ENCODE results near the gene RANBP9. TPM values are rescaled to one million over a fixed set of nuclear protein-coding genes. Genes with fewer than 3 reads are reported as not detected.

RANBP9 gene
- total RNA-seq, 1 donor from 2014 or later, result 64.7 TPM

DNA sequence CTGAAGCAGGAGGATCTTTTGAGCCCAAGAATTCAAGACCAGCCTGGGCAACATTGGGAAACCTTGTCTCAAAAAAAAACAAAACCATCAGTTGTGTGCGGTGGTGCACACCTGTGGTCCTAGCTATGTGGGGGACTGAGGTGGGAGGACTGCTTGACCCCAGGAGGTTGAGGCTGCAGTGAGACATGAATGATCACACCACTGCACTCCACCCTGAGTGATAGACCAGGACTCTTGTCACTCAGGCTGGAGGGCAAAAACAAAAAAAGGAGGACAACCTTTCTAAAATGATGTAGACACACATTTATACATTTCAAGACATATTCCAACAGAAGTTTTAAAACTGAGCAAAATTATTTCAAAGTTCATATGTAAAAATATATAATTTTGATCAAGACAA is 51.4 kb downstream of the RANBP9 start:
- Mint-ChIP-seq H3K4me1 (ENCODE audit: unreplicated experiment) (peaks cover 36% of the 10 kb centered on the region), H3K9me3 (ENCODE audit: unreplicated experiment) (no peaks in the 10 kb centered on the region), H3K4me3 (ENCODE audit: unreplicated experiment) (no peak overlapping the region), H3K27ac (ENCODE audit: unreplicated experiment) (peak overlapping the region; percentile 48), H3K27me3 (ENCODE audit: unreplicated experiment) (peaks cover 3% of the 10 kb centered on the region), H3K36me3 (ENCODE audit: low read depth, unreplicated experiment) (no peaks in the 10 kb centered on the region)
- TF ChIP-seq, protein P1, sequence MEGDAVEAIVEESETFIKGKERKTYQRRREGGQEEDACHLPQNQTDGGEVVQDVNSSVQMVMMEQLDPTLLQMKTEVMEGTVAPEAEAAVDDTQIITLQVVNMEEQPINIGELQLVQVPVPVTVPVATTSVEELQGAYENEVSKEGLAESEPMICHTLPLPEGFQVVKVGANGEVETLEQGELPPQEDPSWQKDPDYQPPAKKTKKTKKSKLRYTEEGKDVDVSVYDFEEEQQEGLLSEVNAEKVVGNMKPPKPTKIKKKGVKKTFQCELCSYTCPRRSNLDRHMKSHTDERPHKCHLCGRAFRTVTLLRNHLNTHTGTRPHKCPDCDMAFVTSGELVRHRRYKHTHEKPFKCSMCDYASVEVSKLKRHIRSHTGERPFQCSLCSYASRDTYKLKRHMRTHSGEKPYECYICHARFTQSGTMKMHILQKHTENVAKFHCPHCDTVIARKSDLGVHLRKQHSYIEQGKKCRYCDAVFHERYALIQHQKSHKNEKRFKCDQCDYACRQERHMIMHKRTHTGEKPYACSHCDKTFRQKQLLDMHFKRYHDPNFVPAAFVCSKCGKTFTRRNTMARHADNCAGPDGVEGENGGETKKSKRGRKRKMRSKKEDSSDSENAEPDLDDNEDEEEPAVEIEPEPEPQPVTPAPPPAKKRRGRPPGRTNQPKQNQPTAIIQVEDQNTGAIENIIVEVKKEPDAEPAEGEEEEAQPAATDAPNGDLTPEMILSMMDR (IDR thresholded peaks at IDR 0.05; ENCODE audit: unreplicated experiment), result no peak
- DNase-seq (ENCODE audit: low spot score), result no peak

DNA sequence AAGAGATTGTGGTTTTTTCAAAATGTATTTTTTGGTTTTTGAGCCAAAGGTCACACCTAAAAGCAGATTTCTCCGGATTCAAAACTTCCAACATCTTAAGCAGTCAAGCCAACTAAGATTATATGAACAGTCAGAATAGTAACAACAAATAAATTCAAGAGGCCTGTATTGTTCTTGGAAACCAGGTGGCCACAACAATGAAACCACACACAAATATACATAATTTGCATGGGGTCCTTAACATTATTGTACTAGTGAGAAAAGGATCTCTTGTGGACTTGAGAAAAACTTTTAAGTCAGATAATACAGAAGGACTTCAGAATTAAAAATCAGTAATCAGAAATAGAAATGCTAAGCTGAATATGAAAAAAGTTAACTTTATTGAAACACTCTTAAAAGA is 55.9 kb downstream of the RANBP9 start:
- H3K4me3 Mint-ChIP-seq (ENCODE audit: unreplicated experiment), result no peak overlapping the region
- no peak for DNase-seq (ENCODE audit: low spot score)
- no peaks in the 10 kb centered on the region for H3K9me3 Mint-ChIP-seq (ENCODE audit: unreplicated experiment)
- peak overlapping the region; percentile 31 for H3K27ac Mint-ChIP-seq (ENCODE audit: unreplicated experiment)
- TF ChIP-seq, protein P1 (IDR thresholded peaks at IDR 0.05; ENCODE audit: unreplicated experiment), result no peak
- H3K27me3 Mint-ChIP-seq (ENCODE audit: unreplicated experiment), result no peaks in the 10 kb centered on the region
- peaks cover 5% of the 10 kb centered on the region for H3K36me3 Mint-ChIP-seq (ENCODE audit: low read depth, unreplicated experiment)
- H3K4me1 Mint-ChIP-seq (ENCODE audit: unreplicated experiment), result peaks cover 3% of the 10 kb centered on the region

DNA sequence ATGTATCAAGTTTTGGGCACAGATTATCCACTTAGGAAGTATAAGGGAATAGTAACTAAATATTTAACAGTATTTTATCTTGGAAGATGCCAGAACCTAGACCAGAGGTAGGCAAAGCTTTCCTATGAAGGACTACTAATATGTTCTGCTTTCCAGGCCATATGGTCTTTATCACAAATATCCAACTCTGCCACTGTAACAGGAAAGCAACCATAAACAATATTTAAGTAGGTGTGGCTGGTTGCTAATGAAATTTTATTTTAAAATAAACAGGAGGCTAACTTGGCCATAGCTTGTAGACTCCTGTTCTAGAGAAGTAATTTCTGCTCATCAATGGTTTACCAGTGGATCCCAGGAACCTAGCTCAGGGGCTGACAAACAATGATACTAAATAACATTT is 57.1 kb downstream of the RANBP9 start:
- Mint-ChIP-seq H3K27ac (ENCODE audit: unreplicated experiment) (no peak overlapping the region), H3K36me3 (ENCODE audit: low read depth, unreplicated experiment) (peaks cover 5% of the 10 kb centered on the region), H3K4me1 (ENCODE audit: unreplicated experiment) (peaks cover 2% of the 10 kb centered on the region), H3K4me3 (ENCODE audit: unreplicated experiment) (no peak overlapping the region), H3K27me3 (ENCODE audit: unreplicated experiment) (no peaks in the 10 kb centered on the region), H3K9me3 (ENCODE audit: unreplicated experiment) (no peaks in the 10 kb centered on the region)
- no peak for DNase-seq (ENCODE audit: low spot score)
- TF ChIP-seq, protein P1 (IDR thresholded peaks at IDR 0.05; ENCODE audit: unreplicated experiment), result no peak

DNA sequence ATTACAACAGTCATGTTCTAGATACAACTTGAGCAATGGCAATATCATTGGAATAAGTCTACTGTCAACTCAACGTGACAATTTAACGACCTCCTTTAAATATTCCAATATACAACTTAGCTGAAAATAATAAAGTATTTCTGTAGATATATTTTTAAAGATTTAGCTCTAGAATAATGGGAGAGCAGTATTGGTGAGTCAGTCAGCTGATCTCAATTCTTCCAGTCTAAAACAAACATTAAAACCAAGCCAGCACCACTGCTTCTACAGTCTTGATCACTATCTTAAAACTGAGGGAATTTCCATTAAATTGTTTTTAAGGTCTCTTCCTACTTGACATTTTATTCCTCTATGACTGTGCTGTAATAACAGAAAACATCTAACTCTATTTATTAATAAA is 58.3 kb downstream of the RANBP9 start:
- no peak overlapping the region for H3K4me3 Mint-ChIP-seq (ENCODE audit: unreplicated experiment)
- no peak for DNase-seq (ENCODE audit: low spot score)
- no peaks in the 10 kb centered on the region for H3K9me3 Mint-ChIP-seq (ENCODE audit: unreplicated experiment)
- no peaks in the 10 kb centered on the region for H3K27me3 Mint-ChIP-seq (ENCODE audit: unreplicated experiment)
- H3K27ac Mint-ChIP-seq (ENCODE audit: unreplicated experiment), result no peak overlapping the region
- H3K4me1 Mint-ChIP-seq (ENCODE audit: unreplicated experiment), result peaks cover 4% of the 10 kb centered on the region
- TF ChIP-seq, protein P1 (IDR thresholded peaks at IDR 0.05; ENCODE audit: unreplicated experiment), result no peak
- H3K36me3 Mint-ChIP-seq (ENCODE audit: low read depth, unreplicated experiment), result peaks cover 5% of the 10 kb centered on the region

DNA sequence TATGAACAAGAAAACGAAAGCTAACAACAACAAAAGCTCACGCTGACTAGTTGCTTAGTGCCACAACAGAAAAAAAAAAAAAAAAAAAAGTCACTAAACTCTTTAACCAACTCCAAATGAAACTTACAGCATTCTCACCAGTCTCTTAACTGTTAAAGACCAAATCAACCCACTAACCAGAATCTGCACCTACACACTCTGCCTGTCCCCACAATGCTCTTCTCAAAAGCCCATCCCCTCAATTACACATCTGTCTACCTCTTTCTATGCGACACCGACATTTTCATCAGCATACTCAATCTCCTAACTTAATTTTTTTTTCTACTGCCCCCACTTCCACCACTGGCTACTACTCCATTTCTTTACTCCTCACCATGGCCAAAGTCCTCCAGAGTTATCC is 62.2 kb downstream of the RANBP9 start:
- no peak overlapping the region for H3K27ac Mint-ChIP-seq (ENCODE audit: unreplicated experiment)
- no peak overlapping the region for H3K4me3 Mint-ChIP-seq (ENCODE audit: unreplicated experiment)
- H3K27me3 Mint-ChIP-seq (ENCODE audit: unreplicated experiment), result no peaks in the 10 kb centered on the region
- peaks cover 4% of the 10 kb centered on the region for H3K4me1 Mint-ChIP-seq (ENCODE audit: unreplicated experiment)
- DNase-seq (ENCODE audit: low spot score), result no peak
- H3K9me3 Mint-ChIP-seq (ENCODE audit: unreplicated experiment), result no peaks in the 10 kb centered on the region
- TF ChIP-seq, protein P1 (IDR thresholded peaks at IDR 0.05; ENCODE audit: unreplicated experiment), result no peak
- peaks cover 13% of the 10 kb centered on the region for H3K36me3 Mint-ChIP-seq (ENCODE audit: low read depth, unreplicated experiment)

All from endothelial cell (in vitro differentiated cells).